ENCODE results near the gene ZNF324. TPM values are rescaled to one million over a fixed set of nuclear protein-coding genes. Genes with fewer than 3 reads are reported as not detected.

ZNF324 gene
- total and polyA plus RNA-seq, 8 donors, result 7.1 to 10.1 (median 8.6) TPM

- ATAC-seq (no peak), DNase-seq (peak in 1 of 4 donors; percentile 1)
- no peaks in the 10 kb centered on the region for H3K9me3 ChIP-seq
- no peak overlapping the region for H3K4me3 ChIP-seq
- peaks cover 0 to 40% of the 10 kb centered on the region in 2 donors for H3K36me3 ChIP-seq
- H3K27me3 ChIP-seq, result no peaks in the 10 kb centered on the region
- no peak for TF ChIP-seq CTCF (IDR thresholded peaks at IDR 0.05)
- no peak overlapping the region for H3K27ac ChIP-seq
- intact Hi-C loops (cut with DNase I), result no loop called here
- peaks cover 9 to 22% of the 10 kb centered on the region in 2 donors for H3K4me1 ChIP-seq
These were observed 6.9 kb downstream of the ZNF324 start for GRCh38 chr19:58473775-58474174.

- Histone ChIP-seq H3K4me1 (peaks cover 9 to 19% of the 10 kb centered on the region in 2 donors), H3K27me3 (no peaks in the 10 kb centered on the region), H3K9me3 (no peaks in the 10 kb centered on the region), H3K36me3 (peaks cover 0 to 40% of the 10 kb centered on the region in 2 donors), H3K4me3 (peak overlapping the region in 1 of 2 donors; percentile 65), H3K27ac (peak overlapping the region in 1 of 2 donors; percentile 94)
- ATAC-seq (no peak), DNase-seq (no peak)
- intact Hi-C loops (cut with DNase I), result no loop called here
- no peak for TF ChIP-seq CTCF (IDR thresholded peaks at IDR 0.05)
These were observed 7.6 kb downstream of the ZNF324 start for GRCh38 chr19:58474291-58474996.

GRCh38 chr19:58474997-58475713 lies 8.3 kb downstream of the ZNF324 start:
- peak overlapping the region; percentile 92 to 94 for H3K27ac ChIP-seq
- peak overlapping the region; percentile 65 to 72 for H3K4me3 ChIP-seq
- no peaks in the 10 kb centered on the region for H3K27me3 ChIP-seq
- DNase-seq (no peak), ATAC-seq (no peak)
- H3K9me3 ChIP-seq, result no peaks in the 10 kb centered on the region
- intact Hi-C loops (cut with DNase I), result no loop called here
- no peak for TF ChIP-seq CTCF (IDR thresholded peaks at IDR 0.05)
- H3K4me1 ChIP-seq, result peaks cover 9 to 19% of the 10 kb centered on the region in 2 donors
- H3K36me3 ChIP-seq, result peaks cover 0 to 41% of the 10 kb centered on the region in 2 donors

GRCh38 chr19:58475714-58476497 lies 9.0 kb downstream of the ZNF324 start, which contains the start of gene ZNF446:
ZNF446 (plus strand) TSS chr19:58476352; CDS start chr19:58477219, 867 bp downstream.
- H3K27ac ChIP-seq, result peak within 1 kb of the TSS; percentile 92 to 94
- no peaks in the 10 kb centered on the region for H3K9me3 ChIP-seq
- peak in 1 of 2 donors; percentile 14 for TF ChIP-seq CTCF (IDR thresholded peaks at IDR 0.05)
- peak within 1 kb of the TSS; percentile 65 to 72 for H3K4me3 ChIP-seq
- peaks cover 9 to 19% of the 10 kb centered on the region in 2 donors for H3K4me1 ChIP-seq
- intact Hi-C loops (cut with DNase I), result no loop called here
- H3K27me3 ChIP-seq, result no peaks in the 10 kb centered on the region
- peaks cover 0 to 42% of the 10 kb centered on the region in 2 donors for H3K36me3 ChIP-seq
- DNase-seq, result peak; percentile 97
- ATAC-seq, result peak; percentile 94

Measured in left lung (tissue), 10 donors.